NK-92 (cell line): ENCODE measurements around the gene CNNM4.

ENCODE experiments used
- DNase-seq: peaks from one replicate; lab custom pipeline; 2025; ENCODE audit not compliant: unreplicated experiment; lab: John Stamatoyannopoulos, UW

Gene CNNM4

GRCh38 chr2:96857667-96858372 is 97.1 kb downstream of the CNNM4 start, which contains the start of gene ANKRD39:
Gene ANKRD39, minus strand, starts transcription at chr2:96858016. Its CDS starts 29 bp downstream, at chr2:96857987.
- peak; percentile 77 for DNase-seq

- no peak for DNase-seq
Observed at GRCh38 chr2:96859099-96859649, 98.5 kb downstream of the CNNM4 start.

- DNase-seq, result no peak
Observed at GRCh38 chr2:96859681-96860064, 99.0 kb downstream of the CNNM4 start.

- DNase-seq, result no peak
Observed at GRCh38 chr2:96860065-96861029, 99.6 kb downstream of the CNNM4 start.

- DNase-seq, result no peak
Observed at GRCh38 chr2:96861074-96861473, 100.4 kb downstream of the CNNM4 start.
